NCI-H1092 treated with DMSO at 0.1 percent for 48 hours (cell line): Measurements from ENCODE around the gene KRT28.
A peak's percentile ranks its signal among the peaks of the same experiment; 100 is the strongest.
"Not testable (repeated sequence)": the region's sequence is repeated elsewhere in the genome, so short reads cannot be mapped to it uniquely, and the experiment has no call there.

ENCODE experiments used
- DNase-seq: peaks from one replicate; lab custom pipeline; 2025; lab: John Stamatoyannopoulos, UW

The KRT28 gene

GRCh38 chr17:40779181-40779909 is 20.4 kb downstream of the KRT28 start:
- peak; percentile 8 for DNase-seq

GRCh38 chr17:40778461-40778860 is 21.3 kb downstream of the KRT28 start:
- no peak for DNase-seq

- no peak for DNase-seq
Measured at GRCh38 chr17:40777971-40778370, 21.8 kb downstream of the KRT28 start.

- DNase-seq: no peak
Measured at GRCh38 chr17:40777459-40777858, 22.3 kb downstream of the KRT28 start.

GRCh38 chr17:40775945-40776344 is 23.8 kb downstream of the KRT28 start:
- no peak for DNase-seq

GRCh38 chr17:40772101-40772500 is 27.7 kb downstream of the KRT28 start, which contains the start of gene KRT26:
Gene KRT26 (minus strand): TSS chr17:40772201. CDS start chr17:40772113, 88 bp downstream.
- DNase-seq: no peak

GRCh38 chr17:40765657-40766056 is 34.1 kb downstream of the KRT28 start:
- DNase-seq: no peak

GRCh38 chr17:40763752-40764151 is 36.0 kb downstream of the KRT28 start:
- DNase-seq: no peak

GRCh38 chr17:40760105-40761016 is 39.4 kb downstream of the KRT28 start:
- no peak for DNase-seq

- no peak for DNase-seq
Measured at GRCh38 chr17:40755231-40755630, 44.5 kb downstream of the KRT28 start, which contains the start of gene KRT25. Gene KRT25 (minus strand): TSS chr17:40755331. CDS start chr17:40755271, 60 bp downstream.

- DNase-seq: no peak
Measured at GRCh38 chr17:40753804-40754203, 46.0 kb downstream of the KRT28 start.

GRCh38 chr17:40751065-40751464 is 48.7 kb downstream of the KRT28 start:
- no peak for DNase-seq

- DNase-seq: no peak
Measured at GRCh38 chr17:40750391-40750790, 49.4 kb downstream of the KRT28 start.

- DNase-seq: not testable (repeated sequence)
Measured at GRCh38 chr17:40748666-40749065, 51.1 kb downstream of the KRT28 start.
